H1 (cell line): ENCODE data around the gene DPP10. TPM values are rescaled to one million over a fixed set of nuclear protein-coding genes. Genes with fewer than 3 reads are reported as not detected.

ENCODE experiments used
- CTCF ChIA-PET: fragments of 300-600 bp; sonication (Branson Sonifier 250); formaldehyde crosslinking; loops from one replicate; lab custom pipeline; 2021; ENCODE audit not compliant: partially characterized antibody; lab: Charles Lee
- POLR2A ChIA-PET: fragments of 300-600 bp; sonication (Branson Sonifier 250); formaldehyde crosslinking; loops from one replicate; lab custom pipeline; 2021; ENCODE audit warnings: inconsistent platforms; ENCODE audit not compliant: partially characterized antibody; lab: Charles Lee
- DNase-seq, 2 experiments: peaks; one replicate each; pipeline versions ENCODE4 v3.0.0 to v3.0.0-alpha.2; 2010 to 2022; ENCODE audit warnings: low spot score in 2 of 2, low read depth in 1 of 2, mixed read lengths in 1 of 2
- FAIRE-seq: peaks from 2 replicates; lab custom pipeline; 2011; peaks lifted over from hg19 to GRCh38; lab: Jason Lieb, UNC
- H2AFZ ChIP-seq: 2 replicates; pipeline ENCODE4 v1.8.1; 2012; ENCODE audit warnings: low read length, inconsistent platforms
- H2AK5ac ChIP-seq: 2 replicates; pipeline ENCODE4 v1.6.1; 2013; ENCODE audit warnings: low read depth, low read length
- H2BK120ac ChIP-seq: replicated peaks from 2 replicates; pipeline ENCODE3; 2013; ENCODE audit warnings: low read depth, low read length, inconsistent platforms
- H2BK12ac ChIP-seq: 2 replicates; pipeline ENCODE4 v1.6.1; 2013; ENCODE audit warnings: low read depth, low read length
- H2BK15ac ChIP-seq: 2 replicates; pipeline ENCODE4 v1.6.1; 2013; ENCODE audit warnings: low read length
- H2BK20ac ChIP-seq: 2 replicates; pipeline ENCODE4 v1.6.1; 2013; ENCODE audit warnings: low read length
- H2BK5ac ChIP-seq: 2 replicates; pipeline ENCODE4 v1.6.1; 2013; ENCODE audit warnings: low read depth, low read length
- H3K14ac ChIP-seq: 2 replicates; pipeline ENCODE4 v1.6.1; 2013; ENCODE audit warnings: inconsistent platforms; ENCODE audit not compliant: insufficient read length
- H3K18ac ChIP-seq: 2 replicates; pipeline ENCODE4 v1.6.1; 2013; ENCODE audit warnings: low read length; ENCODE audit errors: extremely low read depth
- H3K23ac ChIP-seq: 2 replicates; pipeline ENCODE4 v1.6.1; 2013; ENCODE audit warnings: inconsistent platforms; ENCODE audit not compliant: insufficient read length
- H3K23me2 ChIP-seq: 2 replicates; pipeline ENCODE4 v1.6.1; 2013; ENCODE audit warnings: low read depth, low read length
- H3K27ac ChIP-seq: 2 replicates; pipeline ENCODE4 v1.6.1; 2011; ENCODE audit warnings: low read depth, low read length, inconsistent platforms
- H3K27me3 ChIP-seq, 4 experiments: replicated peaks in 1 of 4; 1 replicate in 1 of 4; 2 replicates in 3 of 4; pipeline versions ENCODE4 v1.6.1 to v1.8.1; 2011 to 2013; ENCODE audit warnings: low read length in 3 of 4, mild to moderate bottlenecking in 3 of 4, inconsistent platforms in 2 of 4, mixed read lengths in 2 of 4, moderate library complexity in 1 of 4; ENCODE audit not compliant: control insufficient read depth in 3 of 4, insufficient read depth in 3 of 4; ENCODE audit errors: extremely low read depth in 1 of 4
- H3K36me3 ChIP-seq, 4 experiments: 2 replicates each; pipeline versions ENCODE4 v1.6.1 to v1.8.1; 2011 to 2013; ENCODE audit warnings: mild to moderate bottlenecking in 4 of 4, low read length in 3 of 4, moderate library complexity in 2 of 4, control low read depth in 1 of 4, inconsistent platforms in 1 of 4; ENCODE audit not compliant: insufficient read depth in 4 of 4, control insufficient read depth in 2 of 4
- H3K4ac ChIP-seq: replicated peaks from 2 replicates; pipeline ENCODE3; 2013; ENCODE audit warnings: low read length, low read depth, mixed read lengths, inconsistent platforms; ENCODE audit not compliant: insufficient read length
- H3K4me1 ChIP-seq, 4 experiments: replicated peaks in 1 of 4; 1 replicate in 1 of 4; 2 replicates in 3 of 4; pipeline versions ENCODE4 v1.6.1 to v1.8.1; 2011 to 2013; ENCODE audit warnings: low read length in 3 of 4, inconsistent platforms in 2 of 4, mixed read lengths in 1 of 4; ENCODE audit not compliant: insufficient read depth in 4 of 4, control insufficient read depth in 3 of 4
- H3K4me2 ChIP-seq, 2 experiments: 2 replicates each; pipeline versions ENCODE4 v1.6.1 to v1.8.1; 2011 to 2013; ENCODE audit warnings: low read depth in 2 of 2, low read length in 2 of 2, control low read depth in 1 of 2, inconsistent platforms in 1 of 2, mild to moderate bottlenecking in 1 of 2; ENCODE audit not compliant: insufficient read depth in 1 of 2
- H3K4me3 ChIP-seq, 4 experiments: fragments of 200-600, 300-600 bp in 1 of 4; sonication (generic), shearing (Covaris generic), sonication (Bioruptor Twin) in 1 of 4; 2 replicates each; pipeline versions ENCODE4 v1.5.1 to v1.8.1; 2011 to 2016; ENCODE audit warnings: low read length in 4 of 4, low read depth in 3 of 4, control low read depth in 2 of 4, inconsistent platforms in 2 of 4, mild to moderate bottlenecking in 2 of 4, mixed read lengths in 1 of 4, moderate library complexity in 1 of 4; ENCODE audit not compliant: insufficient read depth in 2 of 4; ENCODE audit errors: extremely low read depth in 1 of 4
- H3K56ac ChIP-seq: replicated peaks from 2 replicates; pipeline ENCODE3; 2013; ENCODE audit warnings: low read depth, mild to moderate bottlenecking, mixed read lengths, low read length, inconsistent platforms; ENCODE audit not compliant: insufficient read length
- H3K79me1 ChIP-seq: 2 replicates; pipeline ENCODE4 v1.6.1; 2013; ENCODE audit warnings: low read depth, low read length, control low read depth
- H3K79me2 ChIP-seq, 2 experiments: 2 replicates each; pipeline versions ENCODE4 v1.6.1 to v1.8.1; 2012 to 2013; ENCODE audit warnings: low read length in 2 of 2, mild to moderate bottlenecking in 2 of 2, inconsistent platforms in 1 of 2; ENCODE audit not compliant: insufficient read depth in 2 of 2, control insufficient read depth in 1 of 2
- H3K9ac ChIP-seq, 4 experiments: replicated peaks in 1 of 4; 1 replicate in 1 of 4; 2 replicates in 3 of 4; pipeline versions ENCODE4 v1.6.1 to v1.8.1; 2011 to 2013; ENCODE audit warnings: low read depth in 3 of 4, low read length in 3 of 4, control low read depth in 2 of 4, mild to moderate bottlenecking in 2 of 4, moderate library complexity in 2 of 4, inconsistent platforms in 1 of 4; ENCODE audit errors: extremely low read depth in 1 of 4
- H3K9me3 ChIP-seq, 2 experiments: 2 replicates each; pipeline versions ENCODE4 v1.6.1 to v1.8.1; 2012 to 2013; ENCODE audit warnings: mild to moderate bottlenecking in 2 of 2, moderate library complexity in 2 of 2, control low read depth in 1 of 2, inconsistent platforms in 1 of 2, low read depth in 1 of 2, low read length in 1 of 2, mixed read lengths in 1 of 2; ENCODE audit not compliant: insufficient read depth in 2 of 2
- H4K20me1 ChIP-seq, 2 experiments: replicated peaks in 1 of 2; 2 replicates each; pipeline versions ENCODE3 to v1.8.1; 2011 to 2013; ENCODE audit warnings: inconsistent platforms in 2 of 2, low read length in 2 of 2, mild to moderate bottlenecking in 1 of 2; ENCODE audit not compliant: insufficient read depth in 2 of 2, control insufficient read depth in 1 of 2
- H4K5ac ChIP-seq: 2 replicates; pipeline ENCODE4 v1.6.1; 2013; ENCODE audit warnings: low read length, low read depth, mixed read lengths, inconsistent platforms; ENCODE audit not compliant: insufficient read length
- H4K8ac ChIP-seq: 2 replicates; pipeline ENCODE4 v1.8.0; 2013; ENCODE audit warnings: mild to moderate bottlenecking, moderate library complexity, low read length, inconsistent platforms; ENCODE audit not compliant: insufficient read depth; ENCODE audit errors: extremely low read depth
- H4K91ac ChIP-seq: replicated peaks from 2 replicates; pipeline ENCODE3; 2013; ENCODE audit warnings: low read length, mixed read lengths, inconsistent platforms; ENCODE audit not compliant: insufficient read length
- BRCA1 ChIP-seq: IDR thresholded peaks from 2 replicates; pipeline ENCODE4 v1.6.1; 2012; ENCODE audit warnings: low read depth, low read length, improper control_type of control experiment
- FOSL1 ChIP-seq: IDR thresholded peaks from 2 replicates; pipeline ENCODE4 v1.6.1; 2011; ENCODE audit warnings: mild to moderate bottlenecking, low read depth, low read length, moderate library complexity; ENCODE audit not compliant: insufficient read depth
- JUND ChIP-seq: IDR thresholded peaks from 2 replicates; pipeline ENCODE4 v1.6.1; 2011; ENCODE audit warnings: mild to moderate bottlenecking, improper control_type of control experiment, low read length
- KDM1A ChIP-seq: fragments of 200-600, 300-600 bp; sonication (generic); IDR thresholded peaks from 2 replicates; pipeline ENCODE4 v1.7.1; 2016; ENCODE audit warnings: mild to moderate bottlenecking, low read length, borderline replicate concordance
- KDM4A ChIP-seq: IDR thresholded peaks from one replicate; pipeline ENCODE4 v1.7.1; 2012; ENCODE audit warnings: low read depth, mild to moderate bottlenecking, moderate library complexity, low read length, inconsistent platforms; ENCODE audit not compliant: severe bottlenecking
- NANOG ChIP-seq: IDR thresholded peaks from 2 replicates; pipeline ENCODE4 v1.6.1; 2011; ENCODE audit warnings: low read length, low read depth, mild to moderate bottlenecking, inconsistent platforms; ENCODE audit not compliant: insufficient read depth, poor library complexity, severe bottlenecking
- SIRT6 ChIP-seq: IDR thresholded peaks from one replicate; pipeline ENCODE4 v1.7.1; 2012; ENCODE audit warnings: low read length, inconsistent platforms
- SRF ChIP-seq: IDR thresholded peaks from 2 replicates; pipeline ENCODE4 v1.6.1; 2011; ENCODE audit warnings: mild to moderate bottlenecking, low read depth, low read length, moderate library complexity
- TAF1 ChIP-seq: IDR thresholded peaks from 2 replicates; pipeline ENCODE4 v1.6.1; 2011; ENCODE audit warnings: mild to moderate bottlenecking, low read depth, low read length
- TAF7 ChIP-seq: optimal IDR thresholded peaks from 2 replicates; pipeline ENCODE3; 2011; ENCODE audit warnings: low read depth, mild to moderate bottlenecking, inconsistent platforms, low read length, moderate library complexity, borderline replicate concordance
- TCF12 ChIP-seq: IDR thresholded peaks from 2 replicates; pipeline ENCODE4 v1.6.1; 2011; ENCODE audit warnings: low read depth, mild to moderate bottlenecking, low read length
- TEAD4 ChIP-seq: IDR thresholded peaks from 2 replicates; pipeline ENCODE4 v1.6.1; 2012; ENCODE audit warnings: low read depth, low read length, inconsistent platforms, mixed read lengths
- ZNF274 ChIP-seq: IDR thresholded peaks from 2 replicates; pipeline ENCODE4 v1.7.0; 2012; ENCODE audit warnings: low read length, borderline replicate concordance; ENCODE audit errors: extremely low read depth
- WGBS, 2 experiments: shearing (Covaris generic) in 1 of 2; methylation state at CpG; one replicate each; pipeline versions ENCODE4 v1.1.6 to v1.1.7; 2013 to 2015; ENCODE audit warnings: low lambda C conversion rate in 2 of 2, mixed read lengths in 2 of 2, inconsistent platforms in 1 of 2, low coverage in 1 of 2, missing lambda C conversion rate in 1 of 2; ENCODE audit not compliant: insufficient replicate concordance in 2 of 2, insufficient coverage in 1 of 2, insufficient read length in 1 of 2; ENCODE audit errors: extremely low coverage in 1 of 2, missing lambda C conversion rate in 1 of 2; 5-methylcytosine and 5-hydroxymethylcytosine counted together
- polyA plus RNA-seq, 7 experiments: library from polyadenylated mRNA; depleted of rRNA in 3 of 7; stranded (reverse) in 5 of 7; unstranded in 2 of 7; fragments of >200 nt in 5 of 7; fragments of 200-250 nt in 2 of 7; gene quantifications; 1 replicate in 5 of 7; 2 replicates in 1 of 7; 4 replicates in 1 of 7; pipeline versions ENCODE4 v1.2.1 to v1.2.3, GENCODE V29; 2011 to 2013; ENCODE audit warnings: missing spikeins in 2 of 7, mixed read lengths in 2 of 7
- total RNA-seq: library from RNA; stranded (reverse); fragmentation: NEBNext Ultra II Directional; extraction: Animal tissue kit (Norgen Biotek cat#: 25700); gene quantifications from 2 replicates; pipeline ENCODE4 v1.2.1, GENCODE V29; 2021
- TF ChIP-seq, protein P1 (sequence below): IDR thresholded peaks from 2 replicates; pipeline ENCODE4 v1.6.1; 2011; ENCODE audit warnings: low read length, improper control_type of control experiment

The DPP10 gene
- total and polyA plus RNA-seq, 2 of the 8 experiments (the other 6 are each of a cell fraction or from before 2014, with no cell fraction given), result 3.3 to 7.2 TPM

- no peaks in the 10 kb centered on the region for H3K79me1 ChIP-seq
- no peak overlapping the region for H3K56ac ChIP-seq
- H3K9ac ChIP-seq, result no peak overlapping the region
- no peak overlapping the region for H3K4me2 ChIP-seq
- no peak overlapping the region for H2BK15ac ChIP-seq
- no peak overlapping the region for H3K4me3 ChIP-seq
- no peak overlapping the region for H3K18ac ChIP-seq
- H2AK5ac ChIP-seq, result no peak overlapping the region
- DNase-seq, result no peak
- no peak overlapping the region for H2AFZ ChIP-seq
- CTCF ChIA-PET, result no interaction called here
- no peak overlapping the region for H2BK120ac ChIP-seq
- no peak overlapping the region for H4K8ac ChIP-seq
- no peak overlapping the region for H3K23ac ChIP-seq
- H4K91ac ChIP-seq, result no peak overlapping the region
- H3K79me2 ChIP-seq, result no peaks in the 10 kb centered on the region
- H4K5ac ChIP-seq, result no peak overlapping the region
- H3K27me3 ChIP-seq, result no peaks in the 10 kb centered on the region
- H2BK12ac ChIP-seq, result no peak overlapping the region
- no peaks in the 10 kb centered on the region for H3K9me3 ChIP-seq
- H2BK5ac ChIP-seq, result no peak overlapping the region
- POLR2A ChIA-PET, result no interaction called here
- H3K23me2 ChIP-seq, result peaks cover 2% of the 10 kb centered on the region; the same call in 1 of the 2 replicates
- H3K14ac ChIP-seq, result no peak overlapping the region
- no peaks in the 10 kb centered on the region for H3K36me3 ChIP-seq
- TF ChIP-seq, protein P1, sequence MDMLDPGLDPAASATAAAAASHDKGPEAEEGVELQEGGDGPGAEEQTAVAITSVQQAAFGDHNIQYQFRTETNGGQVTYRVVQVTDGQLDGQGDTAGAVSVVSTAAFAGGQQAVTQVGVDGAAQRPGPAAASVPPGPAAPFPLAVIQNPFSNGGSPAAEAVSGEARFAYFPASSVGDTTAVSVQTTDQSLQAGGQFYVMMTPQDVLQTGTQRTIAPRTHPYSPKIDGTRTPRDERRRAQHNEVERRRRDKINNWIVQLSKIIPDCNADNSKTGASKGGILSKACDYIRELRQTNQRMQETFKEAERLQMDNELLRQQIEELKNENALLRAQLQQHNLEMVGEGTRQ, result no peak
- TF ChIP-seq JUND (no peak), FOSL1 (no peak), ZNF274 (no peak), BRCA1 (no peak), TAF7 (no peak), TCF12 (no peak), TEAD4 (no peak), TAF1 (no peak), KDM1A (no peak), SIRT6 (no peak), SRF (no peak), NANOG (no peak), KDM4A (no peak)
- no peak for FAIRE-seq
- H2BK20ac ChIP-seq, result no peak overlapping the region
- no peaks in the 10 kb centered on the region for H4K20me1 ChIP-seq
- no peak overlapping the region for H3K27ac ChIP-seq
- no peak overlapping the region for H3K4ac ChIP-seq
- no peaks in the 10 kb centered on the region for H3K4me1 ChIP-seq
- WGBS, 2 experiments, result 91% methylated on average over 3 of the region's 3 CpGs; no CpG with 5 or more reads in 1 of the 2 experiments
Measured at GRCh38 chr2:114880046-114880445, 437.6 kb downstream of the DPP10 start.
